HEK293T (cell line): Measurements from ENCODE around the gene GARRE1.

ENCODE experiments used
- ARNT ChIP-seq: fragments of 450-650 bp; IDR thresholded peaks from 2 replicates; pipeline ENCODE4 v1.6.1; 2017; ENCODE audit warnings: mild to moderate bottlenecking
- BHLHE40 ChIP-seq: fragments of 450-650 bp; IDR thresholded peaks from 2 replicates; pipeline ENCODE4 v1.6.1; 2016; ENCODE audit warnings: mild to moderate bottlenecking, moderate library complexity, borderline replicate concordance
- CTBP1 ChIP-seq: fragments of 450-650 bp; IDR thresholded peaks from 2 replicates; pipeline ENCODE4 v1.6.1; 2016; ENCODE audit warnings: borderline replicate concordance
- ELF4 ChIP-seq: fragments of 450-650 bp; IDR thresholded peaks from 2 replicates; pipeline ENCODE4 v1.6.1; 2017; ENCODE audit warnings: antibody characterized with exemption
- FOXA1 ChIP-seq: fragments of 450-650 bp; IDR thresholded peaks from 2 replicates; pipeline ENCODE4 v1.6.1; 2016; ENCODE audit warnings: mild to moderate bottlenecking
- FOXK2 ChIP-seq: fragments of 450-650 bp; IDR thresholded peaks from 2 replicates; pipeline ENCODE4 v1.6.1; 2016; ENCODE audit warnings: mild to moderate bottlenecking
- FOXM1 ChIP-seq: fragments of 450-650 bp; IDR thresholded peaks from 2 replicates; pipeline ENCODE4 v1.6.1; 2017; ENCODE audit warnings: mild to moderate bottlenecking, borderline replicate concordance
- HDGF ChIP-seq: fragments of 450-650 bp; IDR thresholded peaks from 2 replicates; pipeline ENCODE4 v1.6.1; 2017; ENCODE audit warnings: antibody characterized with exemption, borderline replicate concordance
- L3MBTL2 ChIP-seq: fragments of 450-650 bp; conservative IDR thresholded peaks from 2 replicates; pipeline ENCODE4 v1.6.1; 2016; ENCODE audit warnings: mild to moderate bottlenecking
- SP1 ChIP-seq: fragments of 450-650 bp; IDR thresholded peaks from 2 replicates; pipeline ENCODE4 v1.6.1; 2017
- SUZ12 ChIP-seq: fragments of 450-650 bp; IDR thresholded peaks from 2 replicates; pipeline ENCODE4 v1.6.1; 2016; ENCODE audit warnings: mild to moderate bottlenecking
- ZNF384 ChIP-seq: fragments of 450-650 bp; IDR thresholded peaks from 2 replicates; pipeline ENCODE4 v1.6.1; 2016

GRCh38 chr19:34254698-34255432 is 511 bp downstream of the GARRE1 start:
- TF ChIP-seq ARNT (no peak), ZNF384 (no peak), SP1 (no peak), FOXA1 (no peak), L3MBTL2 (no peak), SUZ12 (no peak), FOXM1 (no peak), FOXK2 (no peak), ELF4 (no peak), BHLHE40 (no peak), CTBP1 (no peak), HDGF (no peak)
